ENCODE results near the gene CDK3.
"Not testable (repeated sequence)": the region's sequence is repeated elsewhere in the genome, so short reads cannot be mapped to it uniquely, and the experiment has no call there.

Gene CDK3

GRCh38 chr17:76017481-76018339 lies 17.1 kb downstream of the CDK3 start:
- no peak for FAIRE-seq

- FAIRE-seq, result no peak
These were observed 17.7 kb downstream of the CDK3 start for GRCh38 chr17:76018340-76018680.

GRCh38 chr17:76018801-76019200 lies 18.1 kb downstream of the CDK3 start:
- no peak for FAIRE-seq

- no peak for FAIRE-seq
These were observed 19.3 kb downstream of the CDK3 start for GRCh38 chr17:76019833-76020467.

- no peak for FAIRE-seq
These were observed 21.6 kb downstream of the CDK3 start for GRCh38 chr17:76022285-76022684.

- FAIRE-seq, result no peak
These were observed 22.6 kb downstream of the CDK3 start for GRCh38 chr17:76022973-76023899.

GRCh38 chr17:76023900-76024237 lies 23.2 kb downstream of the CDK3 start:
- FAIRE-seq, result no peak

GRCh38 chr17:76024353-76024752 lies 23.7 kb downstream of the CDK3 start:
- no peak for FAIRE-seq

- FAIRE-seq, result no peak
These were observed 24.6 kb downstream of the CDK3 start for GRCh38 chr17:76025294-76025693.

- FAIRE-seq, result no peak
These were observed 26.1 kb downstream of the CDK3 start for GRCh38 chr17:76026714-76027158.

GRCh38 chr17:76027159-76027839 lies 26.6 kb downstream of the CDK3 start, which contains the start of gene EVPL:
TSS of gene EVPL (minus strand) at chr17:76027306. CDS start at chr17:76027198, 108 bp downstream.
- FAIRE-seq, result no peak

- FAIRE-seq, result no peak
These were observed 31.6 kb downstream of the CDK3 start for GRCh38 chr17:76032073-76032779.

GRCh38 chr17:76032780-76033108 lies 32.1 kb downstream of the CDK3 start:
- no peak for FAIRE-seq

GRCh38 chr17:76033139-76033538 lies 32.5 kb downstream of the CDK3 start:
- FAIRE-seq, result no peak

- no peak for FAIRE-seq
These were observed 34.0 kb downstream of the CDK3 start for GRCh38 chr17:76034428-76035350.

GRCh38 chr17:76036497-76037261 lies 36.0 kb downstream of the CDK3 start:
- no peak for FAIRE-seq

- no peak for FAIRE-seq
These were observed 37.4 kb downstream of the CDK3 start for GRCh38 chr17:76038050-76038449.

- no peak for FAIRE-seq
These were observed 38.5 kb downstream of the CDK3 start for GRCh38 chr17:76039121-76039520.

GRCh38 chr17:76040376-76040775 lies 39.7 kb downstream of the CDK3 start:
- FAIRE-seq, result no peak

GRCh38 chr17:76042868-76043267 lies 42.2 kb downstream of the CDK3 start:
- not testable (repeated sequence) for FAIRE-seq

All from A204.1 (cell line).